GM19238 (cell line): ENCODE results near the gene MPPED1.

Source experiments
- DNase-seq: peaks from one replicate; pipeline ENCODE4 v3.0.0; 2011; ENCODE audit warnings: low spot score; ENCODE audit not compliant: insufficient read length

MPPED1 gene

GRCh38 chr22:43428521-43428920 lies 16.7 kb downstream of the MPPED1 start:
- DNase-seq, result no peak

DNA sequence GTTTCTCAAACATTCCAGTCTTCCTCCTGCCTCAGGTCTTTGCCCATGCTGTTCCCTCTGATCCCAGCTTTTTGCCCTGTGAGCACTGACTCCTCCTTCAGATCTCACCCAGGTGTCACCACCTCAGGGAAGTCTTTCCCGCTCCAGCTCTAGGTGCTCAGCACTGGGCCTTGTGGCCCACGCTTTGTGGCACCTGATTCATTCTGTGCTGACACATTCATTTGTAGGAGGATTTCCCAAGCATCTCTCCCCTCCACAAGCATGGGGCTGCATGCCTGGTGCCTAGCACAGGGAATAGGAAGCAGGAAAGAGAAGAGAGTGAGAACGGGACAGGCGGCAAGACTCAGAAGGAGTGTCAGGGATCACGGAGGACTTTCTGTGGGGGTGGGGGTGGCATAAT lies 17.6 kb downstream of the MPPED1 start:
- no peak for DNase-seq

GRCh38 chr22:43431808-43432554 lies 20.2 kb downstream of the MPPED1 start:
- DNase-seq, result no peak

DNA sequence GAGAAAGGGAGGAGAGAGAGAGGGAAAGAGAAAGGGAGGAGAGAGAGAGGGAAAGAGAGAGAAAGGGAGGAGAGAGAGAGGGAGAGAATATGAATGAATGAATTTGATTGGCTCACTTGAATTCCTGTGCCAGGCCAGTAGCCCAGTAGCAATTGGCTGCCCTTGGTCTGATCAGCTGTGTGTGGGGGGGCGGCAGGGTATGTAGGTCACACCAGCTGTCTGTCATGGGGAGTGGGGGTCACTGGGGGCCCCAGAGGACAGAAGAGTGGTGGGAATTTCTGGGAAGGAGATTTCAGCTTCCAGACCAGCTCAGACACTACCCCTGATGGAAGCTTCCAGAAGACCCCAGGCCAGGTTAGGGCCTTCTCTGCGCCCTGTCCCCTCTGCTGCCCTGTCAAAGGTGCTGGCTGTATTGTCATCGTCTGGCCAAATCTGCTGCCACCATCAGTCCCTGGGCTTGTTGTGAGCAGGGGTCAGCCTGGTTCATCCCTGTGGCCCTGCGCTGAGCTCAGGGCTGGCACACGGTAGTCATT lies 21.1 kb downstream of the MPPED1 start:
- DNase-seq, result no peak

DNA sequence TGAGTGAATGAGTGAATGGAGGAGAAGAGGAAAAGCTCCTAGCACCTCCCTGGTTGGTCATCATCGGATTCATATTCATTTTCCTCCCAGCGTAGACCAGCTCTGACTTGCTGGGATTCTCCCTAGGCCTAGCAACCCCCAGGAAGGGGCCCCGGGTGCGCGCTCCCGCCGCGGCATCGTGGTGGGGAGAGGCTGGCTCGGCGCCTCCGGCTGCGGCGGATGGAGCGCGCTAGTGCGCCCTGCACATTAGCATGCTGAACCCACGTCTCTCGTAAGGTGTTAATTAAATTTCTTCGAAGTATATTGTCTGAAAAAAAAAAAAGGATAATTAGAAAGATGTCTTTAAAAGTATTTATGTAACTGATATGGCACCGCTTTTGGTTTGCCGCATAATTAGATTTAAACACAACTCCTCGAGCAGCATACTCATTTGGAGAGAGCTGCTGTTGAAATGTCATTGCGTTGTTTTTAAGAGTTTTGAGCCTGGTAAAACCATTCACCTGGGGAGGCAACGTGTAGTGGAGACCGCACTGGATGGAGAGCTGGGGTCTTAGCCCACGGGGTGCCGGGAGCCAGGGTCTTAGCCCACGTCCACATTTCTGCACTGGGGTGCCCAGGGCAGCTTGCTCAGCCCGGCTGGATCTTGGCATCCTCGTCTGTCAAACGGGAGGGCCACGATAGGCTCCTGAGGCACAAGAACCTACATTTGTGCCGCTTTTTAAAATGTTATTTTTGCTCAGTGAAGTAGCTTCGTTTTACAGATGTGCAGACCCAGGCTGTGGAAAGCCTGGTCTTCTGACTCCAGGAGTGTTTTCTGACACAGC lies 21.8 kb downstream of the MPPED1 start:
- no peak for DNase-seq

DNA sequence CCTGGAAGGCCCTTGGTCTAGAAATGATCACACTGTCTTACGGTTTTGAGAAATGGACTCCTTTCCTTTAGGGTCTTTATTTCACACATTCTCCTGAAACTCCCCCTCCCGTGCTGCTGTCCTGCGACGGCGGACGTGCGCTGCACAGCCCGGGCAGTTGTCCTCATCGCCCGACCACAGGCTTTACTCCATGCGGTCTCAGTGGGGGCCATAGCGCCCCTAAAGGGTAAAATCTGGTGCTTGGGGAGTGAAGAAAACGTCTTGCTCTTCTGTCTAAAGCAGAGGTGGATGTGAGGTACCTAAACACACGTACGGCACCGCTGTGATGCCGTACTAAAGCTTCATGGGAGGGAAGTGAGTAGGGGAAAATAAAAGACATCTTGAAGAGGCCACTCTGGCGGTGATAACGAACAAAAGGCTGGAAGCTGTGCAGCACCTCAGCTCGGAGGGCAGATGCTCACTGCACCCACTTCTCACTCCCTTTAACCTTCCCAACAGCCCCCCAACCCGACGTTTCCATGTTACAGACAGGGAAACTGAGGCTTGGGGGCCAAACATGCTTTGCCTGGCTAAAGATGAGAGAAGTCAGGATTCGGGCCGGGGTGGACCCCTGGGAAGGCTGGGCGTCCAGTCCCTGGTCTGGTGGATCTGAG lies 22.6 kb downstream of the MPPED1 start:
- no peak for DNase-seq

GRCh38 chr22:43434928-43435311 lies 23.1 kb downstream of the MPPED1 start:
- DNase-seq, result no peak

- no peak for DNase-seq
Observed at GRCh38 chr22:43435851-43436811, 24.3 kb downstream of the MPPED1 start.

GRCh38 chr22:43436868-43437267 lies 25.1 kb downstream of the MPPED1 start:
- DNase-seq, result no peak

- DNase-seq, result no peak
Observed at GRCh38 chr22:43437871-43438475, 26.2 kb downstream of the MPPED1 start.

- DNase-seq, result no peak
Observed at GRCh38 chr22:43438666-43439347, 27.0 kb downstream of the MPPED1 start.

- no peak for DNase-seq
Observed at GRCh38 chr22:43439368-43440103, 27.7 kb downstream of the MPPED1 start.

- DNase-seq, result no peak
Observed at GRCh38 chr22:43440104-43440387, 28.2 kb downstream of the MPPED1 start.

DNA sequence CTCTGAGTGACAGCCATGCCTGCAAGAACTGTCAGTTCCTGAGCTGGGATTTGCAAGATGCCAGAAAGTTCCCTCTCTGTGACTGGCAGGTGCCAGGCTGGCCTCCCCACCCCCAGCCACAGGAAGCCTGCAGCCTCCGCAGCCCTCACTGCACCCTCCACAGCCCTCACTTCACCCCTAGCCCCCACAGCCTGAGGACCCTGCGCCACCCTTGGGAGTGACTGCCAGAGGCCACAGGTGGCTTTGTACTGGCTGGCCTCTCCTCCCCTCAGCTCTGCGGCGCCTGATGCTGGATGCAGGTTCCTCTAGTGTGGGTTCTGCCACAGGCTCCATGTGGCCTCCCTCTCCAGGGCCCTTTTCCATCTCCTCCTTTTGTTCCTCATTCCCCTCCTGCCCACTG lies 28.7 kb downstream of the MPPED1 start:
- no peak for DNase-seq

DNA sequence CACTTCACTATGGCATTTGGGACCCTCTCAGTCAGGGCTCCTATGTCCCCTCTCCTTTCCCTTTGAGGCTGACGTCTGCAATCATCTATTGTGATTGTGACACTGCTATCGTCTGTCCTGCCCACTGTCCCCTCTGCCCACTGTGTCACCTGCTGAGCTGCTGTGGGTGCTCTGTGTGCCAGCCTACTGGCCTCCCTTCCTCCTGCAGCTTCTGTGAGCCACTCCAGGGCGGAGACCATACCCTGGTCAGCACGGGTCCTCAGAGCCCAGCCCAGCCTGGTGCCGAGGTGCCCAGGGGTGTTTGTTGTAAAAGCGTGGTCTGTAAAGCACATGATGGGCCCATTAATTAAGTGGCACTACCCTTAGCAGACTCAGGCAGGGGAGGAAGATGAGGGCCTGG lies 29.4 kb downstream of the MPPED1 start:
- DNase-seq, result no peak

- no peak for DNase-seq
Observed at GRCh38 chr22:43441751-43442150, 29.9 kb downstream of the MPPED1 start.

GRCh38 chr22:43442386-43443151 lies 30.8 kb downstream of the MPPED1 start:
- DNase-seq, result no peak

DNA sequence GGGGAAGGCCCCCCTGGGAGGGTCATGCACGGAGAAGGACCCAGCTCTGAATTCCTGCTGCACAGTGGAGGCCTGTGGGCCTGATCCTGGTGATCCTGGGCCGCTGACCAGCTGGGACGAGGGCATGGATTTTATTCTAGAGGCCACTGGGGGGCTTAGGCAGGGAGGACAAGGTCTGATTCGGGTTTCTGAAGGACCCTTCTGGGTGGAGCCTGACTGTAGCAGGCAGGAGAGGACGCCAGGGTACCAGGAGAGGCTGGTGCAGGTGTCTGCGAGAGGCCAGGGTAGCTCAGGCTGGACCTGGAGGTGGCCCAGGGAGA lies 31.3 kb downstream of the MPPED1 start:
- no peak for DNase-seq
